ENCODE data around the gene SMIM32. TPM values are rescaled to one million over a fixed set of nuclear protein-coding genes. Genes with fewer than 3 reads are reported as not detected.
A peak's percentile ranks its signal among the peaks of the same experiment; 100 is the strongest.

Gene SMIM32
- total RNA-seq, 1 experiment from 2014 or later, result not detected

DNA sequence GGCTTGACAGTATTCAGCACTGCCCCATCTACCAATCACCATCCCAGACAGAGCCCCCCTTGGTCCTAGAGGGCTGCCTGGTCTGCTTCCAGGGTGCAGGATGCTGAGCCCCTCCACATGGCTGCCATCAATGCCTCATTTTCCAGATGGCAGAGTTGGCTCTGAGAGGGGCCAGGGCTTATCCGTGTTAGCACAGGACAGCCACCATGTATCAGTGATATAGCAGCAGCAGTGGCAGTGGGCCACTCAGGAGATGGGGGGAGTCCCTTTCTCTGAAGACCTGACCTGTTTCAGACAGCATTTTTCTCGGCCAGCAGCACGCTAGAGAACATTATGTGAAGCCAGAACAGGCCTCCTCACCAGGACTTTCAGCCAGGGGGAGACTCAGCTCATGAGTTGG lies 1.6 kb upstream of the SMIM32 start:
- DNase-seq (ENCODE audit: low read depth, low spot score), result no peak
- in situ Hi-C loops (cut with HindIII; ENCODE audit: low pct_unique_long_range_greater_than_20kb, low sequenced_read_pairs), result no loop called here

DNA sequence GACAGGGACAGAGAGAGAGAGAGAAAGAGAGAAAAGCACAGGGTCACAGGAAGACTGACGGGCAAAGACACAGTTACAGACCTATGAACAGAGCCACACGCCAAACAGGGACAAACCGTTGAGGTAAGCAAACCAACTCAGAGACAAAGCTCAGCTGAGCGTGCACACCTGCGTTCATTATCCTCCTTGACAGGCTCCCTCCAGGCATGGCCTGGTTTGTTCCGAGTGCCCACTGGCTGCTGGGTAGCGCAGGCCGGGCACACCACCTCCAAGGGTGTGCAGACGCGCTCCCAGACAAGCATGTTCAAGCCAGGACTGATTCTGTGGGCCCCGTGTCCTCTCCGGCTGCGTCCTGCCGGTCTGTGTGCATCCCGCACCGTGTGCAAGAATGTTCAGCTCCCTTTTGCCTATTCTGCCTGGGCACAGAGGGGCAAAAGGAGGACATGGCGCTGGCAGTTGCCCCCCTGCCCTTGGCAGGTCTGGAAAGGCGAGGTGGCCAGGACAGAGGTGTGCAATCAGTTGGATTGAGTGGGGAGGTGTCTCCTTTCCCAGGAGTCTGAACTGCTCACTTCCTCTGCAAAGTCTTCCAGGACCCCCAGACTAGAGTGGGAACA lies 467 bp upstream of the SMIM32 start:
- no peak for DNase-seq (ENCODE audit: low read depth, low spot score)
- in situ Hi-C loops (cut with HindIII; ENCODE audit: low pct_unique_long_range_greater_than_20kb, low sequenced_read_pairs), result no loop called here

DNA sequence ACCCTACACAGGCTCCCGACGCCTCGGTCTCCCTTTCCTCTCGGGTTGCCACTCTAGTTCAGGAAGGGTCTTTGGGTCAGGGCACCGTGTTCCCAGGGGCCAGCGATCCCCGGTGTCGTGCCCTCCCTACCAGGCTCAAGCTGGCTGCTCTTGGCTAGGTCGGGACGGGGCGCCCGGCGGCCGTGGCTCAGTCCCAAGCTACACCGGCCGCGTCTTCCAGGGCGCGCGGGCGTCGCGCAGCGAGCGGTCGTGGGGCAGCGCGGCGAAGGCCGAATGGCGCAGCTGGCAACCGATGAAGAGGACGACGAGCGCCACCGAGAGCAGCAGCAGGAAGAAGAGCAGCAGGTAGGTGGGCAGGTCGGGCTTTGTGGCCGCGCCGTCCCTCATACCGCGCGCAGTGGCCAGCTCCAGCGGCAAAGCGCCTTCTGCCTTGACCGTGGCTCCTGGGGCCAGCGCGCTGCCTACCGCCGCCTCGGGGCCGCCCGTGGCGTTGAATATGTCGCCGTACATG lies 892 bp downstream of the SMIM32 start:
- in situ Hi-C loops (cut with HindIII; ENCODE audit: low pct_unique_long_range_greater_than_20kb, low sequenced_read_pairs), result no loop called here
- no peak for DNase-seq (ENCODE audit: low read depth, low spot score)

DNA sequence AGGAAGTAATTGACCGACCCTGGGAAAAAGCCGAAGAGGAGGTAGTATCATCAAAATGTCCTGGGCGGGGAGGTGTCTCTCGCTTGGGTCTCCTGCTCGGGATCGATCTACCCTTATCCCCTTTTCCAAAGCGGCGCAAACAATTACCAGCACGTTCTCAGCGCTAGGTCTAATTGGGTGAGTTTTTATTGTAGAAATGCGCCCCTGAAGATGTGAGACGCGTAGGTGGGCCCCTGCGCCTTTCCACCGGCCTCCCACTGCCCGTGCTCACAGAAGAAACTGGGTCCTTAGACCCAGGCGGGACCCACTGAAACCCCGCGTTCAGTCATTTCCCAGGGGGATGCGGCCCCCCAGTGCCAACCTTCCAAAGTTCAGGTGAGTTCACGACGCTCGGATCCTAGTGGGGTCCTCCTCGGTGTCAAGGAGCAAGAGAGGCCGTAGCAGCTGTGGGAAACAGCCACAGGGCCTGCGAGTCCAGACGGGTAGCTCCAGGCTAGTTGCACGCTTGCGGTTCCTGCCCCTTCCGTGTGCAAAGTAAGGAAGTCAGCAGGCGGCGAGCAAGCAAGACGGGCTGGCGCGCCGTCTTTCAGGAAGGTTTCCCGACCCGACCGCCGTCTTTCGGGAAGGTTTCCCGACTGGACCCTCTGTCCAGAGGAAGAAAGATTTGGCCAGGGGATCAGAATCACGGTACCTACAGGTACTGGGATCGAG lies 1.5 kb downstream of the SMIM32 start:
- in situ Hi-C loops (cut with HindIII; ENCODE audit: low pct_unique_long_range_greater_than_20kb, low sequenced_read_pairs), result no loop called here
- DNase-seq (ENCODE audit: low read depth, low spot score), result no peak

DNA sequence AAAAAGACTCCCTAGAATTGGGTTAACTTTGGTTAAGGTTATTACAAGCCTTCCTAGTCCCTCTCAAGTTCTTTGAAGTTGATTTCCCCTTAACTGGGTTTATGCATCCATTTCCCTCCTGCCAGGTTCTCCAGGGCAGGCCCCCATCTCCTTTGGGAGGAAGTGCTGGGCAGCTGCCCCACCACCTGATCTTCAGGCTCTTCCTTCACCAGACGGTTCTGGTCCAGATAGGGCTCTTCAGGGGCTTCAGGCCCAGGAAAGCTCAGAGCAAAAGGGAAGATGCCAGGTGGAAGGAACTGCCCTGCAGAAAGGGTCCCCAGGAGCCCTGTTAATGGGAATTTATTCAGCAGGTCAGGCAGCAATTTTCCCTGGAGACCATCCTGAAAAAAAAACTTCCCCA lies 2.1 kb downstream of the SMIM32 start:
- no peak for DNase-seq (ENCODE audit: low read depth, low spot score)
- in situ Hi-C loops (cut with HindIII; ENCODE audit: low pct_unique_long_range_greater_than_20kb, low sequenced_read_pairs), result no loop called here

DNA sequence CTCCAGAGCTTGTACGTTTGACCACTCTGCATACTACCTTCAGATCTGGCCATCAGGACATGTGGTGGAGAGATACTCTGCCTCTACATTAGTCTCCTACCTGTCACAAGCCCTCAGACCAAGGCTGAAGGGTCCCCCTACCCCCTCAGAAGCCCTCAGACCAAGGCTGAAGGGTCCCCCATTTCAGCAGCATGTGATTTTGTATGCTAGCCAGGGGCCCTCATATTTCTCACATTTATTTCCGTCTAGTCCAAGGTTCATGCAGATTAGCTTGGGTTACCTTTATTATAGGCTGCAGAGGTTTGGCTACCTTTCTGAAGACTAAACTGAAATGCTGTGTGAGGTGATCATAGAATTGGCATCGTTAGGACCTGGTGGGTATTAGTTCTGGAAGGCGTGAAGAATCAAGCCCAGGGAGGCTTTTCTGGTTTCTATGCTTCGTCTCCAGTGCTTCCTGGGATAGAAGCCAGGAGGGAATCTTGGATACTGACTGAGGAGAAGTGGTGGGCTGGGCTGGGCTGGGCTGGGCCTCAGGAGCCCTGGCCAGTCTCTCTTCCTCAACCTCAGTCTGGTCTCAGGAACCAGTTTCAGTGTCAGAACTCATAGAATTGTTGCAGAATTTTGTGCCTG lies 2.8 kb downstream of the SMIM32 start:
- DNase-seq (ENCODE audit: low read depth, low spot score), result no peak
- in situ Hi-C loops (cut with HindIII; ENCODE audit: low pct_unique_long_range_greater_than_20kb, low sequenced_read_pairs), result no loop called here

DNA sequence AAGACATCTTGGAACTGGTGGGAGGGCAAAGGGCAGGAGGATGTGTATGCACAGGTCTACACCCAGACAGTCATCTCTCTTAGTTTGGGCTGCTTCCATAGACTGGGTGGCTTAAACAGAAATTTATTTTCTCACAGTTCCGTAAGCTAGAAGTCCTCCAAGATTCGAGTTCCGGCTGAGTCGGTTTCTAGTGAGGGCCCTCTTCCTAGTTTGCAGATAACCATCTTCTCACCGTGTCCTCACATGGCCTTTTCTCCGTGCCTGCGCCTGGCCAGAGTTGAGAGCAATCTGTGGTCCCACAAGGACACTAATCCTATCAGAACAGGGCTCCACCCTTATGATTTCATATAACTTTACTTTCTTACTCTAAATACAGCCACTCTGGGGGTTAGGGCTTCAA lies 4.1 kb downstream of the SMIM32 start:
- no peak for DNase-seq (ENCODE audit: low read depth, low spot score)
- in situ Hi-C loops (cut with HindIII; ENCODE audit: low pct_unique_long_range_greater_than_20kb, low sequenced_read_pairs), result no loop called here

DNA sequence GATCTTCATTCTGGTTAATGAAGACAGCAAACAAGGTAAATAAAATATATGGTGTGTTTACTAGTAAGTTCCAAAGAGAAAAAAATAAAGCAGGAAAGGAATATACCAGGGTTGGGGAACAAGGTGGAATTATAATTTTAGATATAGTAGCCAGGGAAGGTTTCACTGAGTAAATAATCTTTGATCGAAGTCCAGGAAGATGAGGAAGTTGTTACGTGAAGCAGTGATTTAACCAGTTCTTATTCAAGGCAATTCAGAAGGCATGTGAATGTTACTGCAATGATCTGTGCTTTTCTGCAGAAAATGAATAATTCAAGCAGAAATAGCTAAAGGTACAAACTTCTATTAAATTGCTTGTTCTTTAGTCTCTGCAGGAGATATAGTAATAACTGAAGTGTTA lies 6.2 kb downstream of the SMIM32 start:
- no peak for DNase-seq (ENCODE audit: low read depth, low spot score)
- in situ Hi-C loops (cut with HindIII; ENCODE audit: low pct_unique_long_range_greater_than_20kb, low sequenced_read_pairs), result no loop called here

DNA sequence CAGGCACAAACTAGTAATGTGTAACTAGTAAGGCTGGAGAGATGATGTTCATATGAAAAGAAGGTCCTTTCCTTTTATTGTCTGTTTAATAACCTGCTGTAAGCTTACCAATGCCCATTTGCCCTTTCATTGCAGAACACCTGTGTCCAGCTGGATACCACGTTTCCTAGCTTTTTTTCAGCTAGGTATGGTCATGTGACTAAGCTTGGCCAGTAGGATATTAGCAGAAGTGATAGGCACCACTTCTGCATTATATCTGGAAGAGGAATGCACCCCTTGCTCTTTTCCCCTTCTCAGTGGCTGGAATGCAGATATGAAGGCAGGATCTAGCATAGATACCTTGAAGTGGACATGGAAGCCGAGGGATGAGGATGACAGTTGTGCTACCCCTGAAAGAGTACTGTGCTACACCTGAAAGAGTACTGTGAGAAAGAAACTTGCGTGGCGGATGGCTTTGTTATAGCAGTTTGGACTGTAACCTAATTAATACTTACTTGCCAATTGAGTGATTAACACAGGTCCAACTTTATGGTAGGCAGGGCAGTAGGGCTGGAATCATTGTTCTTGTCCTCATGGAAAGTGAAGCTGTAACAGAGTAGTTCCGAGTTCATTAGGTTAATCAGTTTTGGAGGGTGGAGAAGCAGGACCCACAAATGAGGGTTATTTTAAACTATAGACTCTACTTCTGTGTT lies 6.8 kb downstream of the SMIM32 start:
- in situ Hi-C loops (cut with HindIII; ENCODE audit: low pct_unique_long_range_greater_than_20kb, low sequenced_read_pairs), result no loop called here
- DNase-seq (ENCODE audit: low read depth, low spot score), result no peak

DNA sequence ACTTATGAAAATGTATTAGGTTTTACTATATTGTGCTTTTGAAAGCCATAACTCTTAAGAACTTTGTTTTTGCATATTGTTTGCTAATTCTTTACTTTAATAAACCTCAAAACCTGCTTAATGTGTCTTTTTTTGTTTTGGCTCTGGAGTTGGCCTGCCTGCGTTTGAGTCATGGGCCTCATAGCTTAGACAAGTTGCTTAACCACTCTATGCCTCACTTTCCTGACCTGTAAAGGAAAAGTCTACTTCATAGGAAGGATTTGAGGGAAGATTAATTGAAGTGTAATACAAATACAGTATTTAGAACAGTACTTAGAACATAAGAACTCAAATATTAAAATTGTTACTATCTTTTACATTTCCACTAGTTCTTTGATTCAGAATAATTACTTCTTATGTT lies 10.3 kb downstream of the SMIM32 start:
- in situ Hi-C loops (cut with HindIII; ENCODE audit: low pct_unique_long_range_greater_than_20kb, low sequenced_read_pairs), result no loop called here
- DNase-seq (ENCODE audit: low read depth, low spot score), result no peak

DNA sequence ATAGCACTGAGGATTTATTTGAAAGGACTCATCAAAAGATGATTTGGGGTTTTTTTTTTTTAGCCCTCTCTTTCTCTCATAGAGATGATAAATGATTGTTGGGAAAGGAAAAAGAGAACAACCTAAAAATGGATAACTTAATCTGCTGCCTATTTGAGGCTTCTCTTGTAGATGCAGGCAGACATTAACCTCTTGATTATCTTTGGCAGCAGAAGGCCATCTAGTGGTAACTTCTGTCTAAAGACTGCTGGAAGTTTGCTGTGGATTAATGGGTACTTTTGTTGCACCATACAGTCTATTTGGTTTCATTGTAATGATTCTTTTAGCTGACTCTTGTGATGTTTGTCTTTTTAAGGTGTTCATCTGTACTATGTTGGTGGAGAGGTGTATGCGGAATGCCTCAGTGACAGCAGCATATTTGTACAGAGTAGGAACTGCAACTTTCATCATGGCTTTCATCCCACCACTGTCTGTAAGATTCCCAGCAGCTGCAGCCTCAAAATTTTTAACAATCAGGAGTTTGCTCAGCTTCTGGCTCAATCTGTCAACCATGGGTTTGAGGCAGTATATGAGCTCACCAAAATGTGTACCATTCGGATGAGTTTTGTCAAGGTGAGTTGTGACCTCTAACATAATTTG lies 18.8 kb downstream of the SMIM32 start:
- in situ Hi-C loops (cut with HindIII; ENCODE audit: low pct_unique_long_range_greater_than_20kb, low sequenced_read_pairs), result no loop called here
- DNase-seq (ENCODE audit: low read depth, low spot score), result peak; percentile 70

DNA sequence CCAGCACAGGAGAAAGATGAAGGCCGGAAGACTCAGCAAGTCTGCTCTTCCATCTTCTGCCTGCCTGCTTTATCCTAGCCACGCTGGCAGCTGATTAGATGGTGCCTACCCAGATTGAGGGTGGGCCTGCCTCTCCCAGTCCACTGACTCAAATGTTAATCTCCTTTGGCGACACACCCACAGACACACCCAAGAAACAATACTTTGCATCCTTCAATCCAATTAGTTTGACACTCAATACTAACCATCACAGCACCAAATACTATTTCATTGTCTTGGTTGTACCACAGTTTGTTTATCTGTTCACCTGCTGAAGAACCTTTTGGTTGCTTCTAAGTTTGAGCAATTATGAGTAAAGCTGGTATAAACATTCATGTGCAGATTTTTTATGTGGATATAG lies 23.7 kb downstream of the SMIM32 start:
- in situ Hi-C loops (cut with HindIII; ENCODE audit: low pct_unique_long_range_greater_than_20kb, low sequenced_read_pairs), result no loop called here
- no peak for DNase-seq (ENCODE audit: low read depth, low spot score)

DNA sequence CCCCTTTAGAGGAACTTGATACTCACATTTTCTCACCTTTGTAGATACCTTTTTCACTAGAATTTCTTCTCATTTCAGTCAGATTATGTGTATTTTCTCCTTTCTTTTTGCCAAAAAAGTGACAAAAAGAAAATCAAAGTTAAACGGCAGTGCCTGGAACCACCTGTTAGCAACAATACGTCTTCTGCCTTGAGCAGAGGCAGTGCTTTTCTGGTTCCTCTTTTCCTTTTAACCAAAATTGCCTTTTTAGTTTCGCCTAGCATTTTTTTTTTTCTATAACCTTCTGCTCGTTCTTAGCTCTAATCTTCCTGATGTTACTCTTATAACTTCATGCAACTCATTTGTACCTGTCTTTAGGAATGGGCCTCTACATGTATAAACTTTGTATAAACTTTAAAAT lies 26.1 kb downstream of the SMIM32 start:
- in situ Hi-C loops (cut with HindIII; ENCODE audit: low pct_unique_long_range_greater_than_20kb, low sequenced_read_pairs), result no loop called here
- no peak for DNase-seq (ENCODE audit: low read depth, low spot score)

DNA sequence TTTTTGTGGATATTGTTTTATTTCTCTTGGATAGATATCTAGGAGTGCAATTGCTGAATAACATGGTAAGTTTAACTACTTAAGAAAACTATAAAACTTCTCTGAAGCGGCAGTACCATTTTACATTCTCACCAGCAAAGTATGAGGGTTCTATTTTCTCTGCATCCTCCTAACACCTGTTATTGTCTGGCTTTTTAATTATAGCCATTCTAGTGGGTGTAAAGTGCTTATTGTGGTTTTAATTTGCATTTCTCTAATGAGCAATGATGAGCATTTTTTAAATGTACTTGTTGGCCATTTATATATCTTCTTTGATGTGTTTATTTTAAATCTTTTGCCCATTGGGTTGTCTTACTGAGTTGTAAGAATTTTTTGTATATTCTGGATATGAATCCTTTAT lies 28.7 kb downstream of the SMIM32 start:
- no peak for DNase-seq (ENCODE audit: low read depth, low spot score)
- in situ Hi-C loops (cut with HindIII; ENCODE audit: low pct_unique_long_range_greater_than_20kb, low sequenced_read_pairs), result no loop called here

DNA sequence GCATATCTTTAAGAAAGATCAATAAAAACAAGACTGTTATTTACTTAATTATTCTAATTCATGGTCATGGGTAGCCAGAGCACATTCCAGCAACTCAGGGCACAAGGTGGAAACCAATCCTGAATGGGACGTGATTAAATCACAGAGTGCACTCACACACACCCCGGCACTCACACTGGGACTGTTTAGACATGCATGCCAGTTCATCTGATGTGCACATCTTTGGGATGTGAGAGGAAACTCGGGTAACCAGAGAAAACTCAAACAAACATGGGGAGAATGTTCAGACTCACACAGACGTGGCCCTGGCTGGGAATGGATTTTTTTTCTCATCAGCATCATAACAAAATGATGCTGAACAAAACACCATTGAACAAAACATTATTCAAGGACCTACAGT lies 31.0 kb downstream of the SMIM32 start:
- in situ Hi-C loops (cut with HindIII; ENCODE audit: low pct_unique_long_range_greater_than_20kb, low sequenced_read_pairs), result no loop called here
- DNase-seq (ENCODE audit: low read depth, low spot score), result no peak

DNA sequence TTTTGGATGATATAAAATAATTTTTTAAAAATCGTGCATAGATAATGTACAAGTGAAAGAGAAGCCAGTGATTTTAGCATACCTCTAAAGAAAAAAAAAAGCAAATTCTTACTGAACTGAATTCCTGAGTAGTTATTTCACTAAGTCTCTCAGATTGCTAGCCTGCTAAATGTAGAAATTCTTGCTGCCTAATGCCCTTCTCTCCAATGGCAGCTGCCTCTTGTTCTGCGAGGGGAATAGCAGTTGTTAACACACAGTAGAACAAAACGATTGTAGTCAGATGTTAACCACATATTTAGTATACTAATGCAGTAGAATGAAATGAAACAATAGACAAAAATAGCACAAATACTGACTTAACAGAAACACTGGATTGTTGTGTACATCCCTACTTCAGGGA lies 33.5 kb downstream of the SMIM32 start:
- no peak for DNase-seq (ENCODE audit: low read depth, low spot score)
- in situ Hi-C loops (cut with HindIII; ENCODE audit: low pct_unique_long_range_greater_than_20kb, low sequenced_read_pairs), result no loop called here

DNA sequence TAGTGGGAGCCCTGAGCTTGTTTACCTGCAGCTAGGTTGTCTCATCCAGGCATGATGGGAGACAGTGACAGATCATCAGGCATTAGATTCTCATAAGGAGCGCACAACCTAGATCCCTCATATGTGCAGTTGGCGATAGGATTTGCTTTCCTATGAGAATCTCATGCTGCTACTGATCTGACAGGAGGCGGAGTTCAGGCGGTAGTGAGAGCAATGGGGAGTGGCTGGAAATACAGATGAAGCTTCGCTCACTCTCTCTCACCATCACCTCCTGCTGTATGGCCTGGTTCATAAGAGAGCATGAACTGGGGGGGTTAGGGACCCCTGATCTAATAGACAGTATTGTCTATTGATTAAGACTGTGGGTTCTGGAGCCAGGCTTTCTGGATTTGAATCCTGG lies 35.4 kb downstream of the SMIM32 start:
- DNase-seq (ENCODE audit: low read depth, low spot score), result no peak
- in situ Hi-C loops (cut with HindIII; ENCODE audit: low pct_unique_long_range_greater_than_20kb, low sequenced_read_pairs), result no loop called here

DNA sequence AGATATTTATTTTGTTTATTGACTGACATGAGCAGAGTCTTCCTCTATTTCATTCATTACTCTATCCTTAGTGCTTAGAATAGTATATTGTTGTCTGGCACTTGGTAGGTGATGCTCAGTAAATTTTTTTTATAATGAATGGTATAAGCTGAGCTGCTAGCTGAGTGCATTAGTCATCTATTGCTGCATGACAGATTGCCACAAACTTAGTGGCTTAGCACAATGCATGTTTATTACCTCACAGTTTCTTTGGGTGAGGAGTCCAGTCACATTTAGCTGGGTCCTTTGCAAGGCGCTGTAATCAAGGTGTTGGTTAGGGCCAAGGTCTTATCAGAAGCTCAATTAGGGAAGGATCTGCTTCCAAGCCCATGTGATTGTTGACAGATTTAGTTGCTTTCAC lies 37.2 kb downstream of the SMIM32 start:
- in situ Hi-C loops (cut with HindIII; ENCODE audit: low pct_unique_long_range_greater_than_20kb, low sequenced_read_pairs), result no loop called here
- DNase-seq (ENCODE audit: low read depth, low spot score), result no peak
